Fibroblast of lung (primary cell): ENCODE measurements around the gene WDTC1.

Experiments used
- EZH2 ChIP-seq: IDR thresholded peaks from 2 replicates; pipeline ENCODE4 v1.5.1; 2012; ENCODE audit warnings: low read length, control low read depth, mild to moderate bottlenecking; ENCODE audit errors: missing control alignments
- TF ChIP-seq, protein P1 (sequence below), 2 donors: IDR thresholded peaks in 1 of 2; conservative IDR thresholded peaks in 1 of 2; 1 replicate in 1 of 2; 2 replicates in 1 of 2; pipeline ENCODE4 v1.5.1; 2011 to 2012; ENCODE audit warnings: low read length in 2 of 2, control low read depth in 1 of 2, inconsistent platforms in 1 of 2, low read depth in 1 of 2, mild to moderate bottlenecking in 1 of 2

- TF ChIP-seq, protein P1, sequence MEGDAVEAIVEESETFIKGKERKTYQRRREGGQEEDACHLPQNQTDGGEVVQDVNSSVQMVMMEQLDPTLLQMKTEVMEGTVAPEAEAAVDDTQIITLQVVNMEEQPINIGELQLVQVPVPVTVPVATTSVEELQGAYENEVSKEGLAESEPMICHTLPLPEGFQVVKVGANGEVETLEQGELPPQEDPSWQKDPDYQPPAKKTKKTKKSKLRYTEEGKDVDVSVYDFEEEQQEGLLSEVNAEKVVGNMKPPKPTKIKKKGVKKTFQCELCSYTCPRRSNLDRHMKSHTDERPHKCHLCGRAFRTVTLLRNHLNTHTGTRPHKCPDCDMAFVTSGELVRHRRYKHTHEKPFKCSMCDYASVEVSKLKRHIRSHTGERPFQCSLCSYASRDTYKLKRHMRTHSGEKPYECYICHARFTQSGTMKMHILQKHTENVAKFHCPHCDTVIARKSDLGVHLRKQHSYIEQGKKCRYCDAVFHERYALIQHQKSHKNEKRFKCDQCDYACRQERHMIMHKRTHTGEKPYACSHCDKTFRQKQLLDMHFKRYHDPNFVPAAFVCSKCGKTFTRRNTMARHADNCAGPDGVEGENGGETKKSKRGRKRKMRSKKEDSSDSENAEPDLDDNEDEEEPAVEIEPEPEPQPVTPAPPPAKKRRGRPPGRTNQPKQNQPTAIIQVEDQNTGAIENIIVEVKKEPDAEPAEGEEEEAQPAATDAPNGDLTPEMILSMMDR (conservative IDR thresholded peaks at IDR 0.05 in 1 of 2, IDR thresholded peaks at IDR 0.05 in 1 of 2; ENCODE audit: low read depth in 1 of 2, low read length in 2 of 2) = no peak
- no peak for TF ChIP-seq EZH2
Observed at GRCh38 chr1:27322569-27323240, 88.3 kb downstream of the WDTC1 start.
